H1 (cell line): Measurements from ENCODE around the gene TEX101. TPM values are rescaled to one million over a fixed set of nuclear protein-coding genes. Genes with fewer than 3 reads are reported as not detected.

Experiments
- CTCF ChIA-PET: fragments of 300-600 bp; sonication (Branson Sonifier 250); formaldehyde crosslinking; loops from one replicate; lab custom pipeline; 2021; ENCODE audit not compliant: partially characterized antibody; lab: Charles Lee
- POLR2A ChIA-PET: fragments of 300-600 bp; sonication (Branson Sonifier 250); formaldehyde crosslinking; loops from one replicate; lab custom pipeline; 2021; ENCODE audit warnings: inconsistent platforms; ENCODE audit not compliant: partially characterized antibody; lab: Charles Lee
- DNase-seq, 2 experiments: peaks; one replicate each; pipeline versions ENCODE4 v3.0.0 to v3.0.0-alpha.2; 2010 to 2022; ENCODE audit warnings: low spot score in 2 of 2, low read depth in 1 of 2, mixed read lengths in 1 of 2
- FAIRE-seq: peaks from 2 replicates; lab custom pipeline; 2011; peaks lifted over from hg19 to GRCh38; lab: Jason Lieb, UNC
- H2AFZ ChIP-seq: 2 replicates; pipeline ENCODE4 v1.8.1; 2012; ENCODE audit warnings: low read length, inconsistent platforms
- H2AK5ac ChIP-seq: 2 replicates; pipeline ENCODE4 v1.6.1; 2013; ENCODE audit warnings: low read depth, low read length
- H2BK120ac ChIP-seq: replicated peaks from 2 replicates; pipeline ENCODE3; 2013; ENCODE audit warnings: low read depth, low read length, inconsistent platforms
- H2BK12ac ChIP-seq: 2 replicates; pipeline ENCODE4 v1.6.1; 2013; ENCODE audit warnings: low read depth, low read length
- H2BK15ac ChIP-seq: 2 replicates; pipeline ENCODE4 v1.6.1; 2013; ENCODE audit warnings: low read length
- H2BK20ac ChIP-seq: 2 replicates; pipeline ENCODE4 v1.6.1; 2013; ENCODE audit warnings: low read length
- H2BK5ac ChIP-seq: 2 replicates; pipeline ENCODE4 v1.6.1; 2013; ENCODE audit warnings: low read depth, low read length
- H3K14ac ChIP-seq: 2 replicates; pipeline ENCODE4 v1.6.1; 2013; ENCODE audit warnings: inconsistent platforms; ENCODE audit not compliant: insufficient read length
- H3K18ac ChIP-seq: 2 replicates; pipeline ENCODE4 v1.6.1; 2013; ENCODE audit warnings: low read length; ENCODE audit errors: extremely low read depth
- H3K23ac ChIP-seq: 2 replicates; pipeline ENCODE4 v1.6.1; 2013; ENCODE audit warnings: inconsistent platforms; ENCODE audit not compliant: insufficient read length
- H3K23me2 ChIP-seq: 2 replicates; pipeline ENCODE4 v1.6.1; 2013; ENCODE audit warnings: low read depth, low read length
- H3K27ac ChIP-seq: 2 replicates; pipeline ENCODE4 v1.6.1; 2011; ENCODE audit warnings: low read depth, low read length, inconsistent platforms
- H3K27me3 ChIP-seq, 4 experiments: replicated peaks in 1 of 4; 1 replicate in 1 of 4; 2 replicates in 3 of 4; pipeline versions ENCODE4 v1.6.1 to v1.8.1; 2011 to 2013; ENCODE audit warnings: low read length in 3 of 4, mild to moderate bottlenecking in 3 of 4, inconsistent platforms in 2 of 4, mixed read lengths in 2 of 4, moderate library complexity in 1 of 4; ENCODE audit not compliant: control insufficient read depth in 3 of 4, insufficient read depth in 3 of 4; ENCODE audit errors: extremely low read depth in 1 of 4
- H3K36me3 ChIP-seq, 4 experiments: 2 replicates each; pipeline versions ENCODE4 v1.6.1 to v1.8.1; 2011 to 2013; ENCODE audit warnings: mild to moderate bottlenecking in 4 of 4, low read length in 3 of 4, moderate library complexity in 2 of 4, control low read depth in 1 of 4, inconsistent platforms in 1 of 4; ENCODE audit not compliant: insufficient read depth in 4 of 4, control insufficient read depth in 2 of 4
- H3K4ac ChIP-seq: replicated peaks from 2 replicates; pipeline ENCODE3; 2013; ENCODE audit warnings: low read length, low read depth, mixed read lengths, inconsistent platforms; ENCODE audit not compliant: insufficient read length
- H3K4me1 ChIP-seq, 4 experiments: replicated peaks in 1 of 4; 1 replicate in 1 of 4; 2 replicates in 3 of 4; pipeline versions ENCODE4 v1.6.1 to v1.8.1; 2011 to 2013; ENCODE audit warnings: low read length in 3 of 4, inconsistent platforms in 2 of 4, mixed read lengths in 1 of 4; ENCODE audit not compliant: insufficient read depth in 4 of 4, control insufficient read depth in 3 of 4
- H3K4me2 ChIP-seq, 2 experiments: 2 replicates each; pipeline versions ENCODE4 v1.6.1 to v1.8.1; 2011 to 2013; ENCODE audit warnings: low read depth in 2 of 2, low read length in 2 of 2, control low read depth in 1 of 2, inconsistent platforms in 1 of 2, mild to moderate bottlenecking in 1 of 2; ENCODE audit not compliant: insufficient read depth in 1 of 2
- H3K4me3 ChIP-seq, 4 experiments: fragments of 200-600, 300-600 bp in 1 of 4; sonication (generic), shearing (Covaris generic), sonication (Bioruptor Twin) in 1 of 4; 2 replicates each; pipeline versions ENCODE4 v1.5.1 to v1.8.1; 2011 to 2016; ENCODE audit warnings: low read length in 4 of 4, low read depth in 3 of 4, control low read depth in 2 of 4, inconsistent platforms in 2 of 4, mild to moderate bottlenecking in 2 of 4, mixed read lengths in 1 of 4, moderate library complexity in 1 of 4; ENCODE audit not compliant: insufficient read depth in 2 of 4; ENCODE audit errors: extremely low read depth in 1 of 4
- H3K56ac ChIP-seq: replicated peaks from 2 replicates; pipeline ENCODE3; 2013; ENCODE audit warnings: low read depth, mild to moderate bottlenecking, mixed read lengths, low read length, inconsistent platforms; ENCODE audit not compliant: insufficient read length
- H3K79me1 ChIP-seq: 2 replicates; pipeline ENCODE4 v1.6.1; 2013; ENCODE audit warnings: low read depth, low read length, control low read depth
- H3K79me2 ChIP-seq, 2 experiments: 2 replicates each; pipeline versions ENCODE4 v1.6.1 to v1.8.1; 2012 to 2013; ENCODE audit warnings: low read length in 2 of 2, mild to moderate bottlenecking in 2 of 2, inconsistent platforms in 1 of 2; ENCODE audit not compliant: insufficient read depth in 2 of 2, control insufficient read depth in 1 of 2
- H3K9ac ChIP-seq, 4 experiments: replicated peaks in 1 of 4; 1 replicate in 1 of 4; 2 replicates in 3 of 4; pipeline versions ENCODE4 v1.6.1 to v1.8.1; 2011 to 2013; ENCODE audit warnings: low read depth in 3 of 4, low read length in 3 of 4, control low read depth in 2 of 4, mild to moderate bottlenecking in 2 of 4, moderate library complexity in 2 of 4, inconsistent platforms in 1 of 4; ENCODE audit errors: extremely low read depth in 1 of 4
- H3K9me3 ChIP-seq, 2 experiments: 2 replicates each; pipeline versions ENCODE4 v1.6.1 to v1.8.1; 2012 to 2013; ENCODE audit warnings: mild to moderate bottlenecking in 2 of 2, moderate library complexity in 2 of 2, control low read depth in 1 of 2, inconsistent platforms in 1 of 2, low read depth in 1 of 2, low read length in 1 of 2, mixed read lengths in 1 of 2; ENCODE audit not compliant: insufficient read depth in 2 of 2
- H4K20me1 ChIP-seq, 2 experiments: replicated peaks in 1 of 2; 2 replicates each; pipeline versions ENCODE3 to v1.8.1; 2011 to 2013; ENCODE audit warnings: inconsistent platforms in 2 of 2, low read length in 2 of 2, mild to moderate bottlenecking in 1 of 2; ENCODE audit not compliant: insufficient read depth in 2 of 2, control insufficient read depth in 1 of 2
- H4K5ac ChIP-seq: 2 replicates; pipeline ENCODE4 v1.6.1; 2013; ENCODE audit warnings: low read length, low read depth, mixed read lengths, inconsistent platforms; ENCODE audit not compliant: insufficient read length
- H4K8ac ChIP-seq: 2 replicates; pipeline ENCODE4 v1.8.0; 2013; ENCODE audit warnings: mild to moderate bottlenecking, moderate library complexity, low read length, inconsistent platforms; ENCODE audit not compliant: insufficient read depth; ENCODE audit errors: extremely low read depth
- H4K91ac ChIP-seq: replicated peaks from 2 replicates; pipeline ENCODE3; 2013; ENCODE audit warnings: low read length, mixed read lengths, inconsistent platforms; ENCODE audit not compliant: insufficient read length
- BCL11A ChIP-seq, 2 experiments: IDR thresholded peaks; one replicate each; pipeline ENCODE4 v1.6.1; 2011; ENCODE audit warnings: low read depth in 2 of 2, low read length in 2 of 2, mild to moderate bottlenecking in 2 of 2
- CHD2 ChIP-seq: IDR thresholded peaks from 2 replicates; pipeline ENCODE4 v1.6.1; 2012; ENCODE audit warnings: low read length, improper control_type of control experiment
- EGR1 ChIP-seq: IDR thresholded peaks from 2 replicates; pipeline ENCODE4 v1.6.1; 2011; ENCODE audit warnings: low read depth, low read length, borderline replicate concordance
- EZH2 ChIP-seq: fragments of 200-600 bp; sonication (generic); IDR thresholded peaks from 2 replicates; pipeline ENCODE4 v1.7.1; 2012; ENCODE audit warnings: low read depth, mild to moderate bottlenecking, moderate library complexity, low read length, inconsistent platforms; ENCODE audit not compliant: severe bottlenecking
- KDM5A ChIP-seq: fragments of 200-600 bp; IDR thresholded peaks from 2 replicates; pipeline ENCODE4 v1.7.1; 2012; ENCODE audit warnings: mild to moderate bottlenecking, low read length, inconsistent platforms, mixed read lengths
- SIRT6 ChIP-seq: IDR thresholded peaks from one replicate; pipeline ENCODE4 v1.7.1; 2012; ENCODE audit warnings: low read length, inconsistent platforms
- SUZ12 ChIP-seq: fragments of 200-600 bp; sonication (generic); IDR thresholded peaks from 2 replicates; pipeline ENCODE4 v1.6.1; 2012; ENCODE audit warnings: mild to moderate bottlenecking, inconsistent platforms, low read length, moderate library complexity, mixed read lengths
- TAF1 ChIP-seq: IDR thresholded peaks from 2 replicates; pipeline ENCODE4 v1.6.1; 2011; ENCODE audit warnings: mild to moderate bottlenecking, low read depth, low read length
- WGBS, 2 experiments: shearing (Covaris generic) in 1 of 2; methylation state at CpG; one replicate each; pipeline versions ENCODE4 v1.1.6 to v1.1.7; 2013 to 2015; ENCODE audit warnings: low lambda C conversion rate in 2 of 2, mixed read lengths in 2 of 2, inconsistent platforms in 1 of 2, low coverage in 1 of 2, missing lambda C conversion rate in 1 of 2; ENCODE audit not compliant: insufficient replicate concordance in 2 of 2, insufficient coverage in 1 of 2, insufficient read length in 1 of 2; ENCODE audit errors: extremely low coverage in 1 of 2, missing lambda C conversion rate in 1 of 2; 5-methylcytosine and 5-hydroxymethylcytosine counted together
- polyA plus RNA-seq, 7 experiments: library from polyadenylated mRNA; depleted of rRNA in 3 of 7; stranded (reverse) in 5 of 7; unstranded in 2 of 7; fragments of >200 nt in 5 of 7; fragments of 200-250 nt in 2 of 7; gene quantifications; 1 replicate in 5 of 7; 2 replicates in 1 of 7; 4 replicates in 1 of 7; pipeline versions ENCODE4 v1.2.1 to v1.2.3, GENCODE V29; 2011 to 2013; ENCODE audit warnings: missing spikeins in 2 of 7, mixed read lengths in 2 of 7
- total RNA-seq: library from RNA; stranded (reverse); fragmentation: NEBNext Ultra II Directional; extraction: Animal tissue kit (Norgen Biotek cat#: 25700); gene quantifications from 2 replicates; pipeline ENCODE4 v1.2.1, GENCODE V29; 2021
- TF ChIP-seq, protein P1 (sequence below): IDR thresholded peaks from 2 replicates; pipeline ENCODE4 v1.6.1; 2012; ENCODE audit warnings: inconsistent platforms

The TEX101 gene
- total and polyA plus RNA-seq, 2 of the 8 experiments (the other 6 are each of a cell fraction or from before 2014, with no cell fraction given): 0.12 TPM; not detected in 1

- DNase-seq: no peak
- Histone ChIP-seq H3K56ac (no peak overlapping the region), H4K8ac (no peak overlapping the region), H3K79me1 (no peaks in the 10 kb centered on the region), H2BK15ac (no peak overlapping the region), H2AK5ac (no peak overlapping the region), H3K27me3 (no peaks in the 10 kb centered on the region), H3K4ac (no peak overlapping the region), H3K79me2 (no peaks in the 10 kb centered on the region), H3K27ac (no peak overlapping the region), H4K91ac (no peak overlapping the region), H3K36me3 (no peaks in the 10 kb centered on the region), H2BK20ac (no peak overlapping the region), H2BK12ac (no peak overlapping the region), H2BK120ac (no peak overlapping the region), H3K4me2 (no peak overlapping the region), H2AFZ (no peak overlapping the region), H4K5ac (no peak overlapping the region), H3K18ac (no peak overlapping the region), H3K9me3 (peaks cover 3 to 4% of the 10 kb centered on the region in 2 experiments; a peak in 1 of 4 replicates), H3K4me3 (no peak overlapping the region), H2BK5ac (no peak overlapping the region), H3K23me2 (no peaks in the 10 kb centered on the region), H3K9ac (no peak overlapping the region)
- POLR2A ChIA-PET: no interaction called here
- FAIRE-seq: no peak
- 84% methylated on average over 2 of the region's 2 CpGs; no CpG with 5 or more reads in 1 of the 2 experiments for WGBS, 2 experiments
- no peak for TF ChIP-seq EGR1
- no peak for TF ChIP-seq EZH2
- no peak for TF ChIP-seq TAF1
- TF ChIP-seq SUZ12: no peak
- TF ChIP-seq CHD2: no peak
- TF ChIP-seq, protein P1, sequence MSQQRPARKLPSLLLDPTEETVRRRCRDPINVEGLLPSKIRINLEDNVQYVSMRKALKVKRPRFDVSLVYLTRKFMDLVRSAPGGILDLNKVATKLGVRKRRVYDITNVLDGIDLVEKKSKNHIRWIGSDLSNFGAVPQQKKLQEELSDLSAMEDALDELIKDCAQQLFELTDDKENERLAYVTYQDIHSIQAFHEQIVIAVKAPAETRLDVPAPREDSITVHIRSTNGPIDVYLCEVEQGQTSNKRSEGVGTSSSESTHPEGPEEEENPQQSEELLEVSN: no peak
- TF ChIP-seq KDM5A: no peak
- TF ChIP-seq SIRT6: no peak
- no peak for TF ChIP-seq BCL11A (IDR thresholded peaks at IDR 0.05; ENCODE audit: low read depth in 2 of 2, low read length in 2 of 2)
- TF ChIP-seq, all 59 proteins: peak for 0
- no peak overlapping the region for H3K14ac ChIP-seq
- no peak overlapping the region for H3K23ac ChIP-seq
- H4K20me1 ChIP-seq: no peaks in the 10 kb centered on the region
- H3K4me1 ChIP-seq: no peaks in the 10 kb centered on the region
- CTCF ChIA-PET: interaction anchor here (2.9 kb wide), 1 partner anchor 65 kb away, joined by 20 read pairs; no protein-coding TSS in a partner anchor
Observed at GRCh38 chr19:43454031-43454430, 39.3 kb downstream of the TEX101 start.
